IPS-20b (cell line): ENCODE measurements around the gene KIDINS220.
"Not testable (repeated sequence)": the region's sequence is repeated elsewhere in the genome, so short reads cannot be mapped to it uniquely, and the experiment has no call there.

Experiments
- H3K27ac ChIP-seq: one replicate; pipeline ENCODE4 v1.5.1; 2013; ENCODE audit warnings: low read length
- H3K27me3 ChIP-seq: 2 replicates; pipeline ENCODE4 v1.6.1; 2013; ENCODE audit warnings: mild to moderate bottlenecking, low read length, inconsistent platforms; ENCODE audit not compliant: insufficient read depth
- H3K36me3 ChIP-seq: 2 replicates; pipeline ENCODE4 v1.6.1; 2013; ENCODE audit warnings: low read depth, mild to moderate bottlenecking, inconsistent platforms, low read length, moderate library complexity; ENCODE audit not compliant: insufficient read depth
- H3K4me1 ChIP-seq: 2 replicates; pipeline ENCODE4 v1.6.1; 2013; ENCODE audit warnings: mild to moderate bottlenecking, control low read depth, inconsistent platforms, low read length, moderate library complexity; ENCODE audit not compliant: insufficient read depth
- H3K4me3 ChIP-seq: 2 replicates; pipeline ENCODE4 v1.5.1; 2013; ENCODE audit warnings: mild to moderate bottlenecking, low read length, inconsistent platforms
- H3K9ac ChIP-seq: 2 replicates; pipeline ENCODE4 v1.6.1; 2013; ENCODE audit warnings: low read depth, mild to moderate bottlenecking, inconsistent platforms, low read length, moderate library complexity
- H3K9me3 ChIP-seq: 2 replicates; pipeline ENCODE4 v1.6.1; 2013; ENCODE audit warnings: mild to moderate bottlenecking, low read depth, low read length, inconsistent platforms; ENCODE audit not compliant: insufficient read depth

The KIDINS220 gene

GRCh38 chr2:8729939-8730338 lies 107.5 kb downstream of the KIDINS220 start:
- Histone ChIP-seq H3K4me3 (no peak overlapping the region), H3K9ac (no peak overlapping the region), H3K27ac (no peak overlapping the region), H3K9me3 (no peaks in the 10 kb centered on the region), H3K4me1 (no peaks in the 10 kb centered on the region), H3K27me3 (no peaks in the 10 kb centered on the region), H3K36me3 (peaks cover 17% of the 10 kb centered on the region)

DNA sequence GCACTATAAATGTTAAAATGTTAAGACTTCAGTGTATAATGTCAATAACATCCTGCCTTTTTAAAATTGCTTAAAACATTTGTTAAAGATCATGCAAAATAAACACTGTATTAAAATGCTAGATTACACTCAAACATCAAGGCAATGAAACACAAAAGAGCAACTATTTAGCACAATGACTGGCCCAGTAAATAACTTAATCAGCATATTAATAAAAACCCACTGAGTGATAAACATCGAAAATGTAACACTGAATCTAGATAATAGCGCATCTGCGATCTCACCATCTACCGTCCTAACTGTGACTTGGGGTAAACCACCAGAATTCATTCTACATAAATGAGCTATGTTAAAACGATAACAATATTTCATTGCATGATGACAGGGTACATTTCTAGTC lies 108.3 kb downstream of the KIDINS220 start:
- not testable (repeated sequence) for H3K9me3 ChIP-seq, H3K4me3 ChIP-seq, H3K27ac ChIP-seq, H3K4me1 ChIP-seq, H3K27me3 ChIP-seq, H3K9ac ChIP-seq
- H3K36me3 ChIP-seq: peaks cover 17% of the 10 kb centered on the region

DNA sequence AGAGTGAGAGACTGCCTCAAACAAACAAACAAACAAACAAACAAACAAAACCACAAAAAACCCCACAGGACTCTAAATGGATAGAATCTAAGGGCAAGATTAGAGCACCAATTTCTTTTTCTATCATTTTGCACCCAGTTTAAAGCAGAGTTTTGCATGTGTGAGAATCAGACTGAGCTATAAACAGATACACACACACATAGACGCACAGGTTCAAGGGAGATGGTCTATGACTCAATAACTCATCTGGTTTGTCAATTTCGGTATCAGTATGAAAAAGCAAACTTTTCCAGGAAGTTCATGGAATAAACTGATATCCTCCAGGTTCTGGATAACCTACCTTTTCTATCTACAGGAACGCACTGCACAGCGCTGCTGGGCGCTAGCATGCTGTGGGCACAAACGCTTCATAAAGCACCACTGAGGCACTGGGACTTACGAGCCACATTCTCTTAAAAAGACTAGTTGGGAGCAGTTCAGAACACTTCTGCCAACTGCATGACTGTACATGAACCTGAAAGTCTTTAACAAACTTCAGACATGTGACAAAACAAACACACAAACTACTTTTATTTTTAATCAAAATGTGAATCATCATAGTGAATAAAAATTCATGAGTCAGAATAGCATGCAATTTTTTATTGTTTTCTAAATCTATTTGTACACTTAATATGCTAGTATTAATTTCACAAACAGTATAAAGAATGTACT lies 109.0 kb downstream of the KIDINS220 start:
- Histone ChIP-seq H3K9ac (no peak overlapping the region), H3K4me1 (no peaks in the 10 kb centered on the region), H3K27me3 (no peaks in the 10 kb centered on the region), H3K9me3 (no peaks in the 10 kb centered on the region), H3K27ac (no peak overlapping the region), H3K36me3 (peaks cover 17% of the 10 kb centered on the region), H3K4me3 (no peak overlapping the region)

- Histone ChIP-seq H3K9me3 (no peaks in the 10 kb centered on the region), H3K27me3 (no peaks in the 10 kb centered on the region), H3K4me3 (no peak overlapping the region), H3K36me3 (peaks cover 4% of the 10 kb centered on the region; the same call in 1 of the 2 replicates), H3K9ac (no peak overlapping the region), H3K27ac (no peak overlapping the region), H3K4me1 (no peaks in the 10 kb centered on the region)
Observed at GRCh38 chr2:8725838-8726237, 111.6 kb downstream of the KIDINS220 start.

- Histone ChIP-seq H3K27ac (no peak overlapping the region), H3K4me1 (no peaks in the 10 kb centered on the region), H3K36me3 (no peaks in the 10 kb centered on the region), H3K9me3 (no peaks in the 10 kb centered on the region), H3K4me3 (no peak overlapping the region), H3K9ac (no peak overlapping the region), H3K27me3 (no peaks in the 10 kb centered on the region)
Observed at GRCh38 chr2:8722986-8723385, 114.4 kb downstream of the KIDINS220 start.

- no peak overlapping the region for H3K4me3 ChIP-seq
- H3K9ac ChIP-seq: no peak overlapping the region
- no peak overlapping the region for H3K27ac ChIP-seq
- H3K27me3 ChIP-seq: no peaks in the 10 kb centered on the region
- no peaks in the 10 kb centered on the region for H3K9me3 ChIP-seq
- H3K36me3 ChIP-seq: no peaks in the 10 kb centered on the region
- no peaks in the 10 kb centered on the region for H3K4me1 ChIP-seq
Observed at GRCh38 chr2:8721410-8721809, 116.0 kb downstream of the KIDINS220 start.

DNA sequence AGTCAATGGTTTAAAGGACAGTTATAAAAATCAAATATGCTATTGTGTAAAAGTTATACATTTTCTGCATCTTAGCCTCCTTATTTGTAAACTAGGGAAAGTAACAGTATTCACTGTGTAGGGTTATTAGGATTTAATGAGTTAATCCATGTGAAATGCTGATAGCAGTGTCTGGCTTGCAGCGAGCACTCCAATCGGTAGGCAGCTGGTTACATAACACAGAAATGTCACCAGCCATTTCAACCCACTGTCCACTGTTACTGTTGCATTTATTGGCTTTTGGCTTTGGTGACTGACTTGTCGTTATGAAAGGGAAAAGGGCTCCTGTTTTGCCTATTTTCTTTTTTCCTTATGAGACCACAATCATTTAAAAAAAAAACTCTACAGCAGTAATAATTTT lies 116.7 kb downstream of the KIDINS220 start:
- no peak overlapping the region for H3K9ac ChIP-seq
- no peak overlapping the region for H3K4me3 ChIP-seq
- H3K36me3 ChIP-seq: no peaks in the 10 kb centered on the region
- no peaks in the 10 kb centered on the region for H3K4me1 ChIP-seq
- no peak overlapping the region for H3K27ac ChIP-seq
- no peaks in the 10 kb centered on the region for H3K9me3 ChIP-seq
- no peaks in the 10 kb centered on the region for H3K27me3 ChIP-seq

- Histone ChIP-seq H3K9me3 (no peaks in the 10 kb centered on the region), H3K4me3 (no peak overlapping the region), H3K36me3 (no peaks in the 10 kb centered on the region), H3K27ac (no peak overlapping the region), H3K27me3 (no peaks in the 10 kb centered on the region), H3K9ac (no peak overlapping the region), H3K4me1 (no peaks in the 10 kb centered on the region)
Observed at GRCh38 chr2:8719528-8719927, 117.9 kb downstream of the KIDINS220 start.

DNA sequence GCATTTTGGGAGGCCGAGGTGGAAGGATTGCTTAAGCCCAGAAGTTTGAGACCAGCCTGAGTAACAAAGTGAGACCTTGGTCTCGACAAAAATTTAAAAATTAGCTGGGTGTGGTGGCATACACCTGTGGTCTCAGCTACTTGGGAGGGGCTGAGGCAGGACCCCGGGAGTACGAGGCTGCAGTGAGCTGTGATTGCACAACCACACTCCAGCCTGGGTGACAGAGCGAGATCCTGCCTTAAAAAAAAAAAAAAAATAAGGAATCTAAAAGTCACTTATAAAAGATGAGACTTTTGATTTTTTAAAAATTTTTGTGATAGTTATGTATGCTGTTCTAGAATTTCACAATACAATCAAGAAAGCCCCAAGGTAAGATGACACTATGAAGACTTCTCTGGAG lies 122.4 kb downstream of the KIDINS220 start:
- no peaks in the 10 kb centered on the region for H3K9me3 ChIP-seq
- H3K27me3 ChIP-seq: no peaks in the 10 kb centered on the region
- H3K4me1 ChIP-seq: no peaks in the 10 kb centered on the region
- no peak overlapping the region for H3K4me3 ChIP-seq
- H3K27ac ChIP-seq: no peak overlapping the region
- no peaks in the 10 kb centered on the region for H3K36me3 ChIP-seq
- no peak overlapping the region for H3K9ac ChIP-seq

GRCh38 chr2:8714283-8714682 lies 123.1 kb downstream of the KIDINS220 start:
- H3K36me3 ChIP-seq: no peaks in the 10 kb centered on the region

DNA sequence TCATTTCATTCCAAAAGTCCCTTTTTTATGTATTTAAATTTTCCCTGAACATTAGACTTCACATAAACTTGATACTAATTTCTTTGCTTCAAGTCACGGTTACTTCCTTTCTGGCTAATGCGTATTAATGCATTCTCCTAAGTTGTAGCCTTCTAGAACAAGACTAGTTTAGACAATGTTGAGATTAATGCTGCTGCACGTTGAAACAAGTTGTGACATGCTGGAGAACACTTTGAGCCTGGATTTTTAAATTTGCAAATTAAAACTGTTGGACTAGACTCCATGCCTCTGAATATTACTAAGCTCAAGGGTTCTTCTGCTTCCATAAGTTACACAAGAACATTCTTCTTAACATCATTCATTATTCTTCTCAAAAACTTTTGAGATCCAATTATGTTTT lies 126.5 kb downstream of the KIDINS220 start:
- Histone ChIP-seq H3K27me3 (no peaks in the 10 kb centered on the region), H3K4me3 (no peak overlapping the region), H3K4me1 (no peaks in the 10 kb centered on the region), H3K27ac (no peak overlapping the region), H3K9me3 (no peaks in the 10 kb centered on the region), H3K9ac (no peak overlapping the region), H3K36me3 (no peaks in the 10 kb centered on the region)

More at GRCh38 chr2:8714283-8714682, 123.1 kb downstream of the KIDINS220 start:
- H3K27me3 ChIP-seq: no peaks in the 10 kb centered on the region
- H3K4me3 ChIP-seq: no peak overlapping the region
- no peak overlapping the region for H3K27ac ChIP-seq
- H3K4me1 ChIP-seq: no peaks in the 10 kb centered on the region
- H3K9me3 ChIP-seq: no peaks in the 10 kb centered on the region
- no peak overlapping the region for H3K9ac ChIP-seq

- no peaks in the 10 kb centered on the region for H3K4me1 ChIP-seq
- no peak overlapping the region for H3K27ac ChIP-seq
- no peaks in the 10 kb centered on the region for H3K27me3 ChIP-seq
- no peaks in the 10 kb centered on the region for H3K9me3 ChIP-seq
- H3K36me3 ChIP-seq: no peaks in the 10 kb centered on the region
- no peak overlapping the region for H3K9ac ChIP-seq
- no peak overlapping the region for H3K4me3 ChIP-seq
Observed at GRCh38 chr2:8709611-8710010, 127.8 kb downstream of the KIDINS220 start.
